ENCODE data around the gene ASTN2. TPM values are rescaled to one million over a fixed set of nuclear protein-coding genes. Genes with fewer than 3 reads are reported as not detected.

The ASTN2 gene
- polyA plus RNA-seq, 2 of the 4 experiments (the other 2 are of a cell fraction), result 5.8 to 11.6 TPM

- POLR2A ChIA-PET, result no interaction called here
- FAIRE-seq (no peak), ATAC-seq (no peak), DNase-seq (ENCODE audit: low read depth in 1 of 2, low spot score in 1 of 2) (no peak)
- H3K4me1 ChIP-seq, result no peaks in the 10 kb centered on the region
- H3K27ac ChIP-seq, result no peak overlapping the region
- CTCF ChIA-PET, result interaction anchor here (0.8 kb wide), 1 partner anchor 377 kb away, joined by 3 read pairs; no protein-coding TSS in a partner anchor
- H3K4me2 ChIP-seq, result no peak overlapping the region
- no peak overlapping the region for H3K4me3 ChIP-seq
- TF ChIP-seq HOXB5 (CRISPR knock-in tag; IDR thresholded peaks at IDR 0.05) (no peak), E2F6 (IDR thresholded peaks at IDR 0.05; ENCODE audit: borderline replicate concordance, low read depth) (no peak), PHF8 (IDR thresholded peaks at IDR 0.05; ENCODE audit: borderline replicate concordance, low read depth) (no peak), REST (IDR thresholded peaks at IDR 0.05) (no peak), HOXA7 (CRISPR knock-in tag; IDR thresholded peaks at IDR 0.05) (no peak)
- 0% methylated on average over 2 of the region's 2 CpGs for WGBS (ENCODE audit: missing lambda C conversion rate)
- no peaks in the 10 kb centered on the region for H3K9me3 ChIP-seq
These were observed 300.1 kb downstream of the ASTN2 start for GRCh38 chr9:117114768-117115167.

GRCh38 chr9:117104716-117105495, 310.0 kb downstream of the ASTN2 start:
- no peak overlapping the region for H3K27ac ChIP-seq
- CTCF ChIA-PET, result interaction anchor here (0.6 kb wide), 1 partner anchor 742 kb away, joined by 3 read pairs; no protein-coding TSS in a partner anchor

More at GRCh38 chr9:117104716-117105495, 310.0 kb downstream of the ASTN2 start:
- H3K4me3 ChIP-seq, result no peak overlapping the region
- no peak for DNase-seq (ENCODE audit: low read depth in 1 of 2, low spot score in 1 of 2)
- TF ChIP-seq TP53 (CRISPR knock-in tag; IDR thresholded peaks at IDR 0.05) (no peak), MAFK (IDR thresholded peaks at IDR 0.05; ENCODE audit: partially characterized antibody) (no peak), REST (IDR thresholded peaks at IDR 0.05) (no peak), ZFP36 (IDR thresholded peaks at IDR 0.05; ENCODE audit: borderline replicate concordance, partially characterized antibody) (no peak), RFX5 (IDR thresholded peaks at IDR 0.05) (no peak), KDM5A (IDR thresholded peaks at IDR 0.05) (no peak), MYC (IDR thresholded peaks at IDR 0.05; ENCODE audit: borderline replicate concordance, low read length) (no peak), BHLHE40 (IDR thresholded peaks at IDR 0.05; ENCODE audit: low read depth, low read length) (no peak), FOXS1 (CRISPR knock-in tag; IDR thresholded peaks at IDR 0.05) (no peak), SMC3 (IDR thresholded peaks at IDR 0.05) (no peak), MAZ (IDR thresholded peaks at IDR 0.05; ENCODE audit: borderline replicate concordance, low read depth, low read length) (no peak), JUN (IDR thresholded peaks at IDR 0.05) (no peak), RNF2 (IDR thresholded peaks at IDR 0.05; ENCODE audit: borderline replicate concordance, low read depth) (no peak), ESRRA (IDR thresholded peaks at IDR 0.05; ENCODE audit: borderline replicate concordance, low read length) (no peak), CEBPB (IDR thresholded peaks at IDR 0.05) (no peak), ZC3H11A (IDR thresholded peaks at IDR 0.05) (no peak)
- TF ChIP-seq, protein P1, sequence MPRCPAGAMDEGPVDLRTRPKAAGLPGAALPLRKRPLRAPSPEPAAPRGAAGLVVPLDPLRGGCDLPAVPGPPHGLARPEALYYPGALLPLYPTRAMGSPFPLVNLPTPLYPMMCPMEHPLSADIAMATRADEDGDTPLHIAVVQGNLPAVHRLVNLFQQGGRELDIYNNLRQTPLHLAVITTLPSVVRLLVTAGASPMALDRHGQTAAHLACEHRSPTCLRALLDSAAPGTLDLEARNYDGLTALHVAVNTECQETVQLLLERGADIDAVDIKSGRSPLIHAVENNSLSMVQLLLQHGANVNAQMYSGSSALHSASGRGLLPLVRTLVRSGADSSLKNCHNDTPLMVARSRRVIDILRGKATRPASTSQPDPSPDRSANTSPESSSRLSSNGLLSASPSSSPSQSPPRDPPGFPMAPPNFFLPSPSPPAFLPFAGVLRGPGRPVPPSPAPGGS (IDR thresholded peaks at IDR 0.05), result no peak
- TF ChIP-seq, protein P2, sequence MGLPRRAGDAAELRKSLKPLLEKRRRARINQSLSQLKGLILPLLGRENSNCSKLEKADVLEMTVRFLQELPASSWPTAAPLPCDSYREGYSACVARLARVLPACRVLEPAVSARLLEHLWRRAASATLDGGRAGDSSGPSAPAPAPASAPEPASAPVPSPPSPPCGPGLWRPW (IDR thresholded peaks at IDR 0.05), result no peak
- TF ChIP-seq, protein P3, sequence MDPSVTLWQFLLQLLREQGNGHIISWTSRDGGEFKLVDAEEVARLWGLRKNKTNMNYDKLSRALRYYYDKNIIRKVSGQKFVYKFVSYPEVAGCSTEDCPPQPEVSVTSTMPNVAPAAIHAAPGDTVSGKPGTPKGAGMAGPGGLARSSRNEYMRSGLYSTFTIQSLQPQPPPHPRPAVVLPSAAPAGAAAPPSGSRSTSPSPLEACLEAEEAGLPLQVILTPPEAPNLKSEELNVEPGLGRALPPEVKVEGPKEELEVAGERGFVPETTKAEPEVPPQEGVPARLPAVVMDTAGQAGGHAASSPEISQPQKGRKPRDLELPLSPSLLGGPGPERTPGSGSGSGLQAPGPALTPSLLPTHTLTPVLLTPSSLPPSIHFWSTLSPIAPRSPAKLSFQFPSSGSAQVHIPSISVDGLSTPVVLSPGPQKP (IDR thresholded peaks at IDR 0.05; ENCODE audit: low read depth, low read length), result no peak
- TF ChIP-seq, protein P4, sequence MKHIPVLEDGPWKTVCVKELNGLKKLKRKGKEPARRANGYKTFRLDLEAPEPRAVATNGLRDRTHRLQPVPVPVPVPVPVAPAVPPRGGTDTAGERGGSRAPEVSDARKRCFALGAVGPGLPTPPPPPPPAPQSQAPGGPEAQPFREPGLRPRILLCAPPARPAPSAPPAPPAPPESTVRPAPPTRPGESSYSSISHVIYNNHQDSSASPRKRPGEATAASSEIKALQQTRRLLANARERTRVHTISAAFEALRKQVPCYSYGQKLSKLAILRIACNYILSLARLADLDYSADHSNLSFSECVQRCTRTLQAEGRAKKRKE (CRISPR knock-in tag; IDR thresholded peaks at IDR 0.05; ENCODE audit: low read depth), result no peak
- 36% methylated on average over 8 of the region's 8 CpGs for WGBS (ENCODE audit: missing lambda C conversion rate)
- ATAC-seq, result no peak
- no peak for FAIRE-seq
- no peaks in the 10 kb centered on the region for H3K9me3 ChIP-seq
- H3K4me2 ChIP-seq, result no peak overlapping the region
- POLR2A ChIA-PET, result interaction anchor here (0.5 kb wide), 1 partner anchor 19 kb away, joined by 3 read pairs; no protein-coding TSS in a partner anchor
- H3K4me1 ChIP-seq, result no peaks in the 10 kb centered on the region
